Fibroblast of lung (primary cell): ENCODE data around the gene ANK2. TPM values are rescaled to one million over a fixed set of nuclear protein-coding genes. Genes with fewer than 3 reads are reported as not detected.

Source experiments
- DNase-seq, 2 donors: peaks; one replicate each; pipeline versions ENCODE4 v3.0.0 to v3.0.0-alpha.2; 2010; ENCODE audit warnings: low read depth in 2 of 2
- H2AFZ ChIP-seq: 2 replicates; pipeline ENCODE4 v1.5.1; 2012; ENCODE audit warnings: low read length, control low read depth, inconsistent platforms
- H3K27ac ChIP-seq: 2 replicates; pipeline ENCODE4 v1.5.1; 2011; ENCODE audit warnings: low read length, control low read depth; ENCODE audit not compliant: insufficient read depth
- H3K27me3 ChIP-seq: 2 replicates; pipeline ENCODE4 v1.5.1; 2011; ENCODE audit warnings: mild to moderate bottlenecking, low read length; ENCODE audit not compliant: control insufficient read depth, insufficient read depth
- H3K36me3 ChIP-seq: 2 replicates; pipeline ENCODE4 v1.5.1; 2011; ENCODE audit warnings: low read length; ENCODE audit not compliant: control insufficient read depth, insufficient read depth
- H3K4me1 ChIP-seq: 2 replicates; pipeline ENCODE4 v1.5.1; 2011; ENCODE audit warnings: low read length; ENCODE audit not compliant: control insufficient read depth, insufficient read depth; ENCODE audit errors: extremely low read depth
- H3K4me2 ChIP-seq: 2 replicates; pipeline ENCODE4 v1.5.1; 2011; ENCODE audit warnings: low read length, control low read depth; ENCODE audit not compliant: insufficient read depth; ENCODE audit errors: extremely low read depth
- H3K4me3 ChIP-seq, 4 experiments: fragments of 200-600 bp in 1 of 4; sonication (generic) in 1 of 4; replicated peaks in 1 of 4; 2 replicates each; pipeline ENCODE4 v1.5.1; 2011 to 2016; ENCODE audit warnings: low read length in 4 of 4, low read depth in 3 of 4, mild to moderate bottlenecking in 3 of 4, control low read depth in 2 of 4, inconsistent platforms in 1 of 4, mixed read lengths in 1 of 4; ENCODE audit not compliant: insufficient read depth in 1 of 4; ENCODE audit errors: control extremely low read depth in 1 of 4
- H3K79me2 ChIP-seq: 2 replicates; pipeline ENCODE4 v1.5.1; 2012; ENCODE audit warnings: mild to moderate bottlenecking, low read length, inconsistent platforms; ENCODE audit not compliant: control insufficient read depth, insufficient read depth
- H3K9ac ChIP-seq: 2 replicates; pipeline ENCODE4 v1.5.1; 2011; ENCODE audit warnings: mild to moderate bottlenecking, low read length, control low read depth; ENCODE audit not compliant: insufficient read depth
- H3K9me3 ChIP-seq: 2 replicates; pipeline ENCODE4 v1.5.1; 2012; ENCODE audit warnings: low read depth, low read length; ENCODE audit not compliant: control insufficient read depth, insufficient read depth
- H4K20me1 ChIP-seq: 2 replicates; pipeline ENCODE4 v1.5.1; 2011; ENCODE audit warnings: low read length; ENCODE audit not compliant: control insufficient read depth, insufficient read depth; ENCODE audit errors: extremely low read depth
- EZH2 ChIP-seq: IDR thresholded peaks from 2 replicates; pipeline ENCODE4 v1.5.1; 2012; ENCODE audit warnings: low read length, control low read depth, mild to moderate bottlenecking; ENCODE audit errors: missing control alignments
- polyA plus RNA-seq, 2 donors: library from polyadenylated mRNA; depleted of rRNA in 1 of 2; stranded (reverse) in 1 of 2; unstranded in 1 of 2; fragments of >200 nt; gene quantifications; 2 replicates each; pipeline ENCODE4 v1.2.1, GENCODE V29; 2011 to 2012; ENCODE audit warnings: missing spikeins in 1 of 2
- total RNA-seq: library from RNA; depleted of rRNA; stranded (reverse); fragments of >200 nt; gene quantifications from 2 replicates; pipeline ENCODE4 v1.2.1, GENCODE V29; 2014
- TF ChIP-seq, protein P1 (sequence below), 2 donors: IDR thresholded peaks in 1 of 2; conservative IDR thresholded peaks in 1 of 2; 1 replicate in 1 of 2; 2 replicates in 1 of 2; pipeline ENCODE4 v1.5.1; 2011 to 2012; ENCODE audit warnings: low read length in 2 of 2, control low read depth in 1 of 2, inconsistent platforms in 1 of 2, low read depth in 1 of 2, mild to moderate bottlenecking in 1 of 2

The ANK2 gene
- total and polyA plus RNA-seq, 2 donors (not counting 1 experiment from before 2014, with no cell fraction given) = 10.9 to 95.1 TPM

DNA sequence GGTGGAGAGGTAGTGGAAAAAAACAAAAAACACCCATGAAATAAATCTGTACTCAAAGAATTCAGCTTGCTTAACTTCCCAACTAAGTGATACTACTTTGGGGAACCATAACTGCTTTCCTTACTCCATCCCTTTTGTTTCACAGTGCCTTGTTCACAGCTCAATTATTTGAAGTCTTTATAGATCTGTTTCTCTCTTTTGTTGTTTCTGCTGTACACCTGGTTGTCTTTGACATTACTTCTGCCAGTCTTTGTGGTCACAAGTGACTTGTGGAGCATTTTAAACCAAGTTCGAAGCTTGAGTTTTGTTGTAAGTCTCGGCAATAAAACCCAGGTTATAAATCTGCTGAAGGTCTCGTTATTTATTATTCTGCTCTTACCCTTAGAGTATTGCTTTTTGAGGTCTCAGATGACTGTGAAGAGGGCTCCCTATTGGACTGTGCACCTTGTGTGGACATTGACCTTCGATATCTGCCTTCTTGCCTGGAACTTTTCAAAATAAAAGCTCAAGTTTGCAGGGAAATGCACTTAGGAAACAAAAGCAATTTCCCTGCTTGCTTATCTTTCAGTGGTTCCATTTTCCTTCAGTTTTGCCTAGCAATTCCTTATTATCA is 59.8 kb downstream of the ANK2 start:
- H3K36me3 ChIP-seq = no peaks in the 10 kb centered on the region
- H3K79me2 ChIP-seq = no peaks in the 10 kb centered on the region
- no peak for DNase-seq
- no peaks in the 10 kb centered on the region for H3K27me3 ChIP-seq
- no peak overlapping the region for H3K4me3 ChIP-seq
- no peaks in the 10 kb centered on the region for H3K9me3 ChIP-seq
- no peak overlapping the region for H2AFZ ChIP-seq
- no peak overlapping the region for H3K4me2 ChIP-seq
- H4K20me1 ChIP-seq = no peaks in the 10 kb centered on the region
- TF ChIP-seq EZH2 = no peak
- TF ChIP-seq, protein P1, sequence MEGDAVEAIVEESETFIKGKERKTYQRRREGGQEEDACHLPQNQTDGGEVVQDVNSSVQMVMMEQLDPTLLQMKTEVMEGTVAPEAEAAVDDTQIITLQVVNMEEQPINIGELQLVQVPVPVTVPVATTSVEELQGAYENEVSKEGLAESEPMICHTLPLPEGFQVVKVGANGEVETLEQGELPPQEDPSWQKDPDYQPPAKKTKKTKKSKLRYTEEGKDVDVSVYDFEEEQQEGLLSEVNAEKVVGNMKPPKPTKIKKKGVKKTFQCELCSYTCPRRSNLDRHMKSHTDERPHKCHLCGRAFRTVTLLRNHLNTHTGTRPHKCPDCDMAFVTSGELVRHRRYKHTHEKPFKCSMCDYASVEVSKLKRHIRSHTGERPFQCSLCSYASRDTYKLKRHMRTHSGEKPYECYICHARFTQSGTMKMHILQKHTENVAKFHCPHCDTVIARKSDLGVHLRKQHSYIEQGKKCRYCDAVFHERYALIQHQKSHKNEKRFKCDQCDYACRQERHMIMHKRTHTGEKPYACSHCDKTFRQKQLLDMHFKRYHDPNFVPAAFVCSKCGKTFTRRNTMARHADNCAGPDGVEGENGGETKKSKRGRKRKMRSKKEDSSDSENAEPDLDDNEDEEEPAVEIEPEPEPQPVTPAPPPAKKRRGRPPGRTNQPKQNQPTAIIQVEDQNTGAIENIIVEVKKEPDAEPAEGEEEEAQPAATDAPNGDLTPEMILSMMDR (conservative IDR thresholded peaks at IDR 0.05 in 1 of 2, IDR thresholded peaks at IDR 0.05 in 1 of 2; ENCODE audit: low read depth in 1 of 2, low read length in 2 of 2) = no peak
- H3K4me1 ChIP-seq = no peaks in the 10 kb centered on the region
- H3K9ac ChIP-seq = no peak overlapping the region
- no peak overlapping the region for H3K27ac ChIP-seq

DNA sequence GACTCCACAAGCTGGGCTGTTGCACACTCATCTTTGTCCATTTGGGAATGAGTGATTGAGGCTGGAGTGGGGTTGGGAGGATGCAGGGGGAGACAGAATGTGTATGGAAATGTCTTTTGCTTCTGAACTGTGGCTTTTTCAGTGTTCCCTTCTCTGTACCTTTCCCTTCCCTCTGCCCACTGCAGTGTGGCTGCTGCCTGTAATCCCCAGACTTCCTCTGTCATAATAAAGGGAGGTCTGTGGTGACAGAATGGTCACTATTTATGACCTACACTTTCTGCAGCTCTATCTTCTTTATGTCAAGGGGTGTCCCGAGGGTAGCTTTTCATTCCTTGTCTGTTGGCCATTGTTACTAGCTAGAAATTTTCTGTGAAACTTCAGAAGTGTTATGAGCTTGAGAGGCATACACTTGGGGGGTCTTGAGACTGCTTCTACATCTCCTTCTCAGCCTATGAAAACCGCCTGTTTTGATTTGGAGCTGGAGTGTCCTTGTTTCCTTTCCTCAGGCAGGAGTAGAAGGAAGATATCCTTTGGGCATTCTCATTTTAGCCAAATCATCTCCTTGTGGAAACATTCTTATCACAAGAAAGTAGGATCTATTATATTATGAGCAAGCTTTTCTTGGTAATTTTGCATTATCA is 63.0 kb downstream of the ANK2 start:
- Histone ChIP-seq H2AFZ (no peak overlapping the region), H3K9me3 (no peaks in the 10 kb centered on the region), H3K79me2 (no peaks in the 10 kb centered on the region), H3K27ac (no peak overlapping the region), H3K27me3 (no peaks in the 10 kb centered on the region), H4K20me1 (no peaks in the 10 kb centered on the region), H3K4me3 (no peak overlapping the region), H3K4me1 (no peaks in the 10 kb centered on the region), H3K4me2 (no peak overlapping the region), H3K9ac (no peak overlapping the region), H3K36me3 (no peaks in the 10 kb centered on the region)
- no peak for DNase-seq
- TF ChIP-seq, protein P1 (conservative IDR thresholded peaks at IDR 0.05 in 1 of 2, IDR thresholded peaks at IDR 0.05 in 1 of 2; ENCODE audit: low read depth in 1 of 2, low read length in 2 of 2) = no peak
- no peak for TF ChIP-seq EZH2

DNA sequence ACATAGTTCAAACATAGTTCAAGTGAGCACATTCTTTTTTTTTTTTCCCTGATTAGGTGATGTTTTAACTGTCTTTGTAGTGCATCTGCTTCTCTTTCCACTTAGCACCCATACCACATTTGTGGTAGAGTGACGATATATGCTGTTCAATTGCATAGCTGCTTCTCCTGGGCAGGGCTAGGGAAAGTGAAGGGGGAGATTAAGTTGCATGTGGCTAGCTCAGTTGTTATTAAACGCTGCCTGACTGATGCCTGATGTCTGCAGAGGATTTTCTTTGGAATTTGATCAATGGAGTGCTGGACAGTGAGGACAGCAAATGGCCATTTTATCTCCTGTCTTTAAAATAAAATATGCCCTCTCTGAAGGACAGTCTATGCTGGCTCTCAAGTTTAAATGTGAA is 63.7 kb downstream of the ANK2 start:
- H3K79me2 ChIP-seq = no peaks in the 10 kb centered on the region
- H3K27me3 ChIP-seq = no peaks in the 10 kb centered on the region
- no peak overlapping the region for H3K4me3 ChIP-seq
- H3K9ac ChIP-seq = no peak overlapping the region
- no peak for DNase-seq
- H2AFZ ChIP-seq = no peak overlapping the region
- H3K27ac ChIP-seq = no peak overlapping the region
- no peaks in the 10 kb centered on the region for H4K20me1 ChIP-seq
- no peaks in the 10 kb centered on the region for H3K9me3 ChIP-seq
- H3K36me3 ChIP-seq = no peaks in the 10 kb centered on the region
- H3K4me1 ChIP-seq = no peaks in the 10 kb centered on the region
- TF ChIP-seq EZH2 = no peak
- TF ChIP-seq, protein P1 (conservative IDR thresholded peaks at IDR 0.05 in 1 of 2, IDR thresholded peaks at IDR 0.05 in 1 of 2; ENCODE audit: low read depth in 1 of 2, low read length in 2 of 2) = no peak
- H3K4me2 ChIP-seq = no peak overlapping the region
